Endodermal cell (in vitro differentiated cells): ENCODE data around the gene SYT10. TPM values are rescaled to one million over a fixed set of nuclear protein-coding genes. Genes with fewer than 3 reads are reported as not detected.

Experiments
- DNase-seq: peaks from one replicate; pipeline ENCODE4 v3.0.0-alpha.2; 2017
- H3K27ac ChIP-seq: 2 replicates; pipeline ENCODE4 v1.5.1; 2013; ENCODE audit warnings: mild to moderate bottlenecking, low read depth, low read length, moderate library complexity
- H3K27me3 ChIP-seq: 2 replicates; pipeline ENCODE4 v1.6.1; 2013; ENCODE audit warnings: mild to moderate bottlenecking, low read length, moderate library complexity; ENCODE audit not compliant: insufficient read depth, control insufficient read depth, poor library complexity, severe bottlenecking
- H3K36me3 ChIP-seq: 2 replicates; pipeline ENCODE4 v1.7.0; 2013; ENCODE audit warnings: mild to moderate bottlenecking, low read length, moderate library complexity; ENCODE audit not compliant: control insufficient read depth, insufficient read depth
- H3K4me1 ChIP-seq: one replicate; pipeline ENCODE4 v1.7.0; 2013; ENCODE audit warnings: low read length; ENCODE audit not compliant: control insufficient read depth, insufficient read depth
- H3K4me3 ChIP-seq: 2 replicates; pipeline ENCODE4 v1.5.1; 2013; ENCODE audit warnings: mild to moderate bottlenecking, low read length, moderate library complexity
- H3K9ac ChIP-seq: 2 replicates; pipeline ENCODE4 v1.6.1; 2013; ENCODE audit warnings: mild to moderate bottlenecking, low read length, moderate library complexity; ENCODE audit not compliant: poor library complexity, severe bottlenecking; ENCODE audit errors: extremely low read depth
- H3K9me3 ChIP-seq: 2 replicates; pipeline ENCODE4 v1.6.1; 2013; ENCODE audit warnings: mild to moderate bottlenecking, low read length, moderate library complexity; ENCODE audit not compliant: control insufficient read depth
- H3K27ac Mint-ChIP-seq: 2 replicates; pipeline ENCODE4 v1.8.0; 2020; ENCODE audit warnings: mixed read lengths
- H3K27me3 Mint-ChIP-seq: 2 replicates; pipeline ENCODE4 v1.8.0; 2021; ENCODE audit warnings: mild to moderate bottlenecking, mixed read lengths; ENCODE audit not compliant: insufficient read depth
- H3K36me3 Mint-ChIP-seq: 2 replicates; pipeline ENCODE4 v1.8.0; 2020; ENCODE audit warnings: low read depth, mixed read lengths
- H3K4me1 Mint-ChIP-seq: 2 replicates; pipeline ENCODE4 v1.8.0; 2020; ENCODE audit warnings: mixed read lengths
- H3K4me3 Mint-ChIP-seq: 2 replicates; pipeline ENCODE4 v1.8.0; 2020; ENCODE audit warnings: mild to moderate bottlenecking, moderate library complexity, mixed read lengths
- H3K9me3 Mint-ChIP-seq: 2 replicates; pipeline ENCODE4 v1.8.0; 2020; ENCODE audit warnings: mild to moderate bottlenecking, mixed read lengths
- CTCF ChIP-seq: fragments of 200-600 bp; sonication (generic); conservative IDR thresholded peaks from 2 replicates; pipeline ENCODE4 v1.5.0; 2021; ENCODE audit warnings: antibody characterized with exemption, mild to moderate bottlenecking
- WGBS, 2 experiments: methylation state at CpG; one replicate each; pipeline versions ENCODE4 v1.1.5 to v1.1.7; 2013; ENCODE audit warnings: missing lambda C conversion rate in 2 of 2, mixed read lengths in 1 of 2; ENCODE audit not compliant: insufficient coverage in 1 of 2, insufficient read length in 1 of 2; 5-methylcytosine and 5-hydroxymethylcytosine counted together
- long read RNA-seq, 4 experiments: library from polyadenylated mRNA in 2 of 4; library from RNA in 1 of 4; library from capped mRNA in 1 of 4; stranded (forward) in 3 of 4; unstranded in 1 of 4; transcript quantifications; one replicate each; pipeline ENCODE4 v2.0.0, GENCODE V29; 2020 to 2021; ENCODE audit warnings: inconsistent platforms in 1 of 4
- polyA plus RNA-seq, 2 experiments: library from polyadenylated mRNA; stranded (reverse); fragments of 50-300 nt; gene quantifications; one replicate each; pipeline ENCODE4 v1.2.3, GENCODE V29; 2013
- total RNA-seq, 2 donors: library from RNA; stranded (reverse); fragmentation: NEBNext Ultra II Directional in 1 of 2; extraction: Animal tissue kit (Norgen Biotek cat#: 25700) in 1 of 2; gene quantifications; 2 replicates in 1 of 2; 3 replicates in 1 of 2; pipeline ENCODE4 v1.2.1, GENCODE V29; 2021

Gene SYT10
- 10 to 100 TPM; 10.2 to 10.6 TPM for total RNA-seq
- polyA plus RNA-seq (2013, experiment 1 of 2), result 1.2 TPM
- polyA plus RNA-seq (2013, experiment 2 of 2), result 1.2 TPM
- long read RNA-seq, experiment 1, full-length matches to known transcripts, result 1 of 1 reads
- long read RNA-seq, experiment 1, partial matches to known transcripts, result 0 of 1 reads
- long read RNA-seq, experiment 1, other reads (novel, unspliced or antisense), result 0 of 1 reads
- long read RNA-seq, experiment 2, full-length matches to known transcripts, result 4 of 16 reads
- long read RNA-seq, experiment 2, partial matches to known transcripts, result 3 of 16 reads
- long read RNA-seq, experiment 2, other reads (novel, unspliced or antisense), result 9 of 16 reads
- long read RNA-seq, experiment 3, full-length matches to known transcripts, result 1 of 13 reads
- long read RNA-seq, experiment 3, partial matches to known transcripts, result 6 of 13 reads
- long read RNA-seq, experiment 3, other reads (novel, unspliced or antisense), result 6 of 13 reads
- long read RNA-seq, experiment 4, partial matches to known transcripts, result 1 of 1 reads
- long read RNA-seq, experiment 4, other reads (novel, unspliced or antisense), result 0 of 1 reads

GRCh38 chr12:33439587-33440011, at the start of gene SYT10:
Gene SYT10 (minus strand): TSS chr12:33439819. CDS start chr12:33439522, 297 bp downstream.
- no peaks in the 10 kb centered on the region for H3K9me3 Mint-ChIP-seq
- H3K36me3 Mint-ChIP-seq, result peaks cover 4% of the 10 kb centered on the region
- peaks cover 47% of the 10 kb centered on the region for H3K27me3 Mint-ChIP-seq
- Histone ChIP-seq H3K36me3 (no peaks in the 10 kb centered on the region), H3K27me3 (peaks cover 21% of the 10 kb centered on the region), H3K4me3 (peak within 1 kb of the TSS; percentile 90), H3K9me3 (no peaks in the 10 kb centered on the region), H3K9ac (peak within 1 kb of the TSS; percentile 72), H3K4me1 (peaks cover 8% of the 10 kb centered on the region), H3K27ac (no peak within 1 kb of the TSS)
- WGBS, 2 experiments, result 0% methylated on average over 3 to 44 of the region's 49 CpGs
- H3K4me3 Mint-ChIP-seq, result peak within 1 kb of the TSS; percentile 75
- TF ChIP-seq CTCF, result peak; percentile 37
- H3K27ac Mint-ChIP-seq, result peak within 1 kb of the TSS; percentile 61
- peaks cover 35% of the 10 kb centered on the region for H3K4me1 Mint-ChIP-seq
- peak; percentile 94 for DNase-seq

- Mint-ChIP-seq H3K36me3 (peaks cover 4% of the 10 kb centered on the region), H3K9me3 (peaks cover 17% of the 10 kb centered on the region), H3K27me3 (no peaks in the 10 kb centered on the region), H3K4me1 (peaks cover 40% of the 10 kb centered on the region), H3K27ac (no peak overlapping the region), H3K4me3 (no peak overlapping the region)
- peaks cover 14% of the 10 kb centered on the region for H3K4me1 ChIP-seq
- H3K36me3 ChIP-seq, result no peaks in the 10 kb centered on the region
- no peak for TF ChIP-seq CTCF
- DNase-seq, result no peak
- peak overlapping the region; percentile 6 for H3K4me3 ChIP-seq
- 92% methylated on average over 1 of the region's 1 CpG; no CpG with 5 or more reads in 1 of the 2 experiments for WGBS, 2 experiments
- H3K9ac ChIP-seq, result no peak overlapping the region
- H3K27ac ChIP-seq, result no peak overlapping the region
- H3K27me3 ChIP-seq, result no peaks in the 10 kb centered on the region
- peaks cover 14% of the 10 kb centered on the region for H3K9me3 ChIP-seq
These were observed 48.4 kb upstream of the SYT10 start for GRCh38 chr12:33488036-33488435.

GRCh38 chr12:33486058-33486457, 46.4 kb upstream of the SYT10 start:
- WGBS, 2 experiments, result 100% methylated on average over 1 of the region's 2 CpGs; no CpG with 5 or more reads in 1 of the 2 experiments
- H3K4me1 Mint-ChIP-seq, result peaks cover 49% of the 10 kb centered on the region
- no peaks in the 10 kb centered on the region for H3K27me3 Mint-ChIP-seq
- no peak overlapping the region for H3K4me3 Mint-ChIP-seq
- H3K36me3 Mint-ChIP-seq, result no peaks in the 10 kb centered on the region
- Histone ChIP-seq H3K4me1 (peaks cover 15% of the 10 kb centered on the region), H3K4me3 (no peak overlapping the region), H3K27ac (no peak overlapping the region), H3K9ac (no peak overlapping the region), H3K9me3 (no peaks in the 10 kb centered on the region), H3K36me3 (no peaks in the 10 kb centered on the region), H3K27me3 (no peaks in the 10 kb centered on the region)
- no peak overlapping the region for H3K27ac Mint-ChIP-seq
- no peak for TF ChIP-seq CTCF
- peaks cover 2% of the 10 kb centered on the region for H3K9me3 Mint-ChIP-seq
- no peak for DNase-seq
